Anterior cingulate cortex (tissue), 58 donors: Measurements from ENCODE around the gene PRDM16.
A peak's percentile ranks its signal among the peaks of the same experiment; 100 is the strongest.

Source experiments
- DNase-seq, 58 donors: peaks; one replicate each; lab custom pipeline; 2025; lab: John Stamatoyannopoulos, UW

The PRDM16 gene

GRCh38 chr1:3405491-3405890 is 336.5 kb downstream of the PRDM16 start:
- no peak for DNase-seq

- DNase-seq = no peak
These were observed 337.2 kb downstream of the PRDM16 start for GRCh38 chr1:3405974-3406867.

- no peak for DNase-seq
These were observed 338.0 kb downstream of the PRDM16 start for GRCh38 chr1:3407021-3407420.

- DNase-seq = peak in 2 of 58 donors; percentile 44 to 67
These were observed 339.8 kb downstream of the PRDM16 start for GRCh38 chr1:3408751-3409266.

- DNase-seq = peak in 2 of 58 donors; percentile 21 to 32
These were observed 340.6 kb downstream of the PRDM16 start for GRCh38 chr1:3409366-3410141.

GRCh38 chr1:3410142-3410925 is 341.3 kb downstream of the PRDM16 start:
- peak in 56 of 58 donors; percentile 13 to 86 (median 57) for DNase-seq

- DNase-seq = no peak
These were observed 342.8 kb downstream of the PRDM16 start for GRCh38 chr1:3411806-3412205.

GRCh38 chr1:3412376-3412775 is 343.4 kb downstream of the PRDM16 start:
- no peak for DNase-seq

GRCh38 chr1:3413975-3414710 is 345.1 kb downstream of the PRDM16 start:
- no peak for DNase-seq

GRCh38 chr1:3415260-3416090 is 346.5 kb downstream of the PRDM16 start:
- no peak for DNase-seq

- DNase-seq = no peak
These were observed 348.2 kb downstream of the PRDM16 start for GRCh38 chr1:3417082-3417739.

GRCh38 chr1:3417934-3418333 is 348.9 kb downstream of the PRDM16 start:
- DNase-seq = no peak

GRCh38 chr1:3418600-3418999 is 349.6 kb downstream of the PRDM16 start:
- DNase-seq = no peak

- no peak for DNase-seq
These were observed 350.6 kb downstream of the PRDM16 start for GRCh38 chr1:3419415-3420204.

- no peak for DNase-seq
These were observed 351.4 kb downstream of the PRDM16 start for GRCh38 chr1:3420218-3420951.

GRCh38 chr1:3422638-3423037 is 353.6 kb downstream of the PRDM16 start:
- peak in 6 of 58 donors; percentile 16 to 36 (median 22) for DNase-seq
